CD4-positive, alpha-beta T cell treated with Interleukin-6 for 4 hours (primary cell): ENCODE results near the gene PIGQ.

Source experiments
- DNase-seq: peaks from one replicate; pipeline ENCODE4 v3.0.0-alpha.2; 2020; ENCODE audit warnings: mixed read lengths

PIGQ gene

GRCh38 chr16:569445-570254, at the start of gene PIGQ:
PIGQ (plus strand) TSS chr16:569968; CDS start chr16:574075, 4,107 bp downstream.
- peak; percentile 74 for DNase-seq

- no peak for DNase-seq
These were observed 48.9 kb upstream of the PIGQ start for GRCh38 chr16:520847-521246.

- DNase-seq = no peak
These were observed 48.2 kb upstream of the PIGQ start for GRCh38 chr16:521381-522210.

GRCh38 chr16:522320-523096, 47.3 kb upstream of the PIGQ start:
- DNase-seq = no peak

GRCh38 chr16:523097-523741, 46.5 kb upstream of the PIGQ start:
- DNase-seq = no peak

- DNase-seq = no peak
These were observed 45.3 kb upstream of the PIGQ start for GRCh38 chr16:524274-525040.

DNA sequence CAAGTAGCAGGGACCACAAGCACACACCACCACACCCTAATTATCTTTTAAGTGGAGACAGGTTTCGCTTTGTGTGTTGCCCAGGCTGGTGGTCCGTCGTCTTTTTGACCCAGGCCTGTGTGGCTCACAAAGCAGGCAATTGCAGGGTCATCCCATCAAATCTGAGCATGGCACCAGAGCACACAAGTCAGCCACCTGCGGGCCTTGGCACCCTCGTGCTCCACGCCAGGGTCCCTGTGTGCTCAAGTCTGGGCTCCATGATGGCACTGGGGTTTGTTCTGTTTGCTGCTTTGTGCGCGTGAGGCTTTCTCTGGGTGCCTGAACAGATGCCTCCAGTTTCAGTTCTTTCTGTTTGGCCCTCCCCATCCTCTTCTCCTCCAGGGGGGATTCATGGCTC, 44.6 kb upstream of the PIGQ start:
- DNase-seq = no peak

GRCh38 chr16:525520-526180, 44.1 kb upstream of the PIGQ start:
- peak; percentile 70 for DNase-seq

- DNase-seq = peak; percentile 21
These were observed 43.4 kb upstream of the PIGQ start for GRCh38 chr16:526181-527014.

GRCh38 chr16:527015-527903, 42.5 kb upstream of the PIGQ start, which contains the start of gene CAPN15:
CAPN15 (plus strand) TSS chr16:527712; CDS start chr16:546839, 19,127 bp downstream.
- DNase-seq = peak; percentile 87

- DNase-seq = peak; percentile 22
These were observed 41.4 kb upstream of the PIGQ start for GRCh38 chr16:528111-529011.

DNA sequence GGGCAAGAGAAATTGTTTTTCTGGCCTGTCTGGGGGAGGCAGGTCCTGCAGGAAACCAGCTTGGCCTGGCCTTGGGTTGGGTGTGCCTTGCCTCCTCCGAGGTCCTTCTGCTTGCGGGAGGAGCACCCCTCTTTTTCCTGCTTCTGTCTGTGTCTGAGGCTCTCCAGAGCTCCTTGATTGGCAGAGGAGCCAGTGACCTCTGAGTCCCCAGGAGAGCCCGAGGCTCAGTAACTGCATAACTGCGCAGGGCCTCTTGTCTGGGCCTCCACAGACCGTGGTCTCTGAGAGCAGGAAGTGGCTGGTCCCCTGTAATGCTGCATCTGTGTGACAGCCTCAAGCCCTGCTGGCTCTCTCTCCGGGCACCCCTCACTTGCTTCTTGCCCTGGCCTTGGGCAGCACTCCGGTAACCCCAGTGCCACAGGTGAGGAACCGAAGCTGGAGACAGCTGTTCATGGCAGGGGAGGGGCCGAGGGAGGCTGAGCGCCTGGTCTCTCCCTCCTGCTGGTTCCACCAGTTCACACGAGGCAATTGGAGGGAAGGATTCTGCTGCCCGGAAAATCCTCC, 40.7 kb upstream of the PIGQ start:
- peak; percentile 32 for DNase-seq

GRCh38 chr16:530111-530817, 39.5 kb upstream of the PIGQ start:
- no peak for DNase-seq

GRCh38 chr16:531494-532125, 38.2 kb upstream of the PIGQ start:
- no peak for DNase-seq

DNA sequence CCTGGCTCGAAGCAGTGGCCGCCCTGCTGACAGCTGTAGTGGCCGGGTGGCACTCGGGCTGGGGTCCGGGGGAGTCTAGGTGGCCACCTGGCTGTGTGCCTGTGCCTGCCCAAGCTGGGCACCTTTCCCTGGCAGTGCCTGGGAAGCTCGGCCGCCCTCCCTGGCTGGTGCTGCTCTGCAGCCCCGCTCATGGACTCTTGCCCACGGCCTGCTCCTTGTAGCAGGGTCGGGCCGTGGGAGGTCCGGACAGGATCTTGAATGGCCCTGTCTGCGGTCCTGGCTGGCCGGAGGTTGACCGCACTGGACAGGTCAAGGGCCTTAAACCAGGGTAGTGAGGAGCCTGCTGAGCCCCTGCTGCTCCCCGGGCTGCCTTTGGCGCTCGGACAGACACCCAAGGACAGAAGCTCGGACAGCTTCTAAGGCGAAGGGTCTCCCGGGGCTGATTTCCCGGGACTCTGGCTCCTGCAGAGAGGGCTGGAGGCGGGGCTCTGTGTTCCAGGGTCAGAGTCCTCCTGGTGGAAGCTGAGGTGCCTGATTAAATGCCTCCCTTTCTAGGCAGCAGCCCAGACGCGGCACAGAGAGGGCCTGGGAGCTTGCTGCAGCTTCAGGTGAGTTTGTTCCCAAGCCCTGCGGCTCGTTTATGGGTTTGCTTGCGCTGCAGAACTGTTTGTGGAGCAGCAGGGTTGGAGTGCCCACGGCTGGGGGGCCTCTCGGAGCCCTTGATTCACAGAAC, 36.2 kb upstream of the PIGQ start:
- no peak for DNase-seq

DNA sequence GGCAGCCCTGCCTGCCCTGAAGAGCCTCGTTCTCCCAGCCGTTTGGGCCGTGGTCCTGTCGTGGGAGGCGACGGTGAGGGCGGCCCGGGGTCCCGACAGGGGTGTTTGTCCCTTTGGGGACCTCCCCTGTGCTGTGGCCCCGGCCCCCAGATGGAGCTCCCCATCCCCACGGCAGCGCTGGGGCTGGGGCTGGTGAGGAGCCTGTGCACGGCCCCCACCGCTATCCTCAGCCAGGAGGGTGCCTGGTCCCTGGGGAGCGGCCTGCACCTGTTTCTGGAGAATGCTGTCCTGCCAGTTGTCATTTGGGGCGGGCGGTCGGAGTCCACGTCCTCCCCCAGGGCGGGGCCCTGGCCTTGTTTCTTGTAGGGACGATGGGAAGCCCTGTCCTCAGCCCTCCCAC, 35.6 kb upstream of the PIGQ start:
- no peak for DNase-seq
